Kidney glomerular epithelial cell (primary cell): ENCODE measurements around the gene NAV2.

ENCODE experiments used
- DNase-seq: peaks from one replicate; lab custom pipeline; 2025; lab: John Stamatoyannopoulos, UW

Gene NAV2

GRCh38 chr11:19718951-19719350, 6.3 kb downstream of the NAV2 start:
- DNase-seq: no peak

- DNase-seq: no peak
These were observed 7.3 kb downstream of the NAV2 start for GRCh38 chr11:19719960-19720359.

- no peak for DNase-seq
These were observed 8.5 kb downstream of the NAV2 start for GRCh38 chr11:19721176-19721575.

GRCh38 chr11:19722702-19723101, 10.1 kb downstream of the NAV2 start:
- DNase-seq: no peak

DNA sequence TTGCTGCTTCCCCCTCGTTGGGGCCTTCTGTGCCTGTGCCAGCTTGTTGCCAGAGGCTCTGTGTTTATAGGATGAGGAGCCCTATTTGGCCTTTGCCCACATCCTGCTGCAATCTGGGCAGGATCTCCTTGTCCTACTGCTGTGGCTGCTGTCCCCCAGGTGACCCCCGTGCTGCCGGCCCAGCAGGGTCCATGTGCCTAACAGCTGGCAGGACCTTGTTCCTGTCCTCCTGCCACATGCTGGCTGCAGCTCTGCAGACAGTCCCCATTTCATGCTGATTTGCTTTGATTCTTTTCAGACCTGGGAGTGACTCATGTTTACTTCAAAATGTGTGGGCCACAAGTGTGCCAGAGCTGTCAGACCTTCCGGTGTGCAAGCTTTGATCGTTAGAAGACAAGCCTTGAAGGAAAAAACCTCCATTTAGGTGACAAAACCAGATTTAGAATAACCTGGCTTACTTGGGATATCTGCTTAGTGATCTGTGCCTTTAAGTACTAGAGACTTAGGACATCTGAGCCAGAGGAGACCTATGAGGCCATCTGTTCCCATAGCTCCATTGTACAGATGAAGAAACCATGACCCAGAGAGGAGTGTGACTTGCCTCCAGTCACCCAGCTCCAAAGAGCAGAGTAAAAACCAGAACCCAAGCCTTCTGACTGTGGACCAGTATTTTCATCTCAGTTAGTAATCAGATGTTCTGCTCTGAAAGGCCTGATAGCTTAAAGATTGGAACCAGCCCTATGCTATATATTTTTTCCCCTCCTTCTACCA, 11.1 kb downstream of the NAV2 start:
- peak; percentile 9 for DNase-seq

DNA sequence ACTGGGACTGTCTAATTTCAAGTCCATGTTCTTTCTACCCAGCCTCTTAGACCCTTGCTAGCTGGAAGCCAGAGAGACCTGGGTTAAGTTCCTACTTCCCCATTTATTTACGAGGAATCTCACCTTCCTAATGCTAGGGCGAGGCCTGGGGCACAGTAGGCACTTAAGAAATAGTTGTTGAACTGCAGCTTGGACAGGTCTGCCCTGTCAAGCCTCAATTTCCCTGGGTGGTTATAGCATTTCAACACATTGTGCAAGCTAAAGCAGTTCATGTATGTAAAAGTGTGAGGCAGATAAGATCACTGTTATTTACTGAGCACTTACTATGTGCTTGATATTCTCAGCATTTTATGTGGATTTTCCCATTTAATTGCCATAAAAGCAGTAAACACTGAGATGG, 12.1 kb downstream of the NAV2 start:
- DNase-seq: no peak

- DNase-seq: no peak
These were observed 12.9 kb downstream of the NAV2 start for GRCh38 chr11:19725379-19726079.

DNA sequence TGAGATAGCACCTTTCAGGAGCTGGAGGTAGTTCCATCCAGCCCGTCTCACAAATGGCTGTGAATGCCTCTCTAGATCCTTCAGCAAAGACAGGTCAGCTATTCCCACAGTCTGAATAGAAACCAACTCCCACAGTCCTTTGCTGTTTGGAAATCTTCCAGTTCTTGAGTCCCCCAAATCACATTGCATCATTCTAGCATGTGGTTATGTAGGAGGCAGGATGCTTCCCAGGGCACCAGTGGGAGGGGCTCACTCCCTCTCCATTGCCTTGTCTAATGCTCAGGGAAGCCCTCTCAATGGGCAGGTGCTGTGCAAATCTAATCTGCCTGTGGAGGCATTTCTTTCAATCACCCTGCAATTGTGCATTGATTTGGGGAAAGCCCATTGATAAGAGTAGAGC, 14.6 kb downstream of the NAV2 start:
- DNase-seq: peak; percentile 65

GRCh38 chr11:19728436-19728835, 15.8 kb downstream of the NAV2 start:
- no peak for DNase-seq

DNA sequence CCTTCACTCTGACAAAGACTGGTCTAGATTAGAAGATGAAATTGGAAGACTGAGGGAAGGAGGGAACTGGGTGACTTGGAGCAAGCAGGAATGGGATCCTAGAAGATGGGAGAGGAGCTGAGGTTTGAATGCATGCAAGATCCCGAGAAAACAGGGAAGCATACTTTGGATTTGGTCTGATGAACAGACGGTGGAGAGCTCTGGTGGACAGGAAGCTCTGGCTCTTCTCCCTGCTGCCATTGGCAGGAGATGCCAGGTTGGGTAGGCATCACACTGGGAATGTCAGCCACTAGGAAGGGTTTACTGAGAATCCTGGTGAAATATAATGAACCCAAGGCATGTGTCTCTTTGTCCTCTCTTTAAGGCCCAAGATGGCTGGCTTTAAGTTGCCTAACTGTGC, 16.5 kb downstream of the NAV2 start:
- DNase-seq: no peak

DNA sequence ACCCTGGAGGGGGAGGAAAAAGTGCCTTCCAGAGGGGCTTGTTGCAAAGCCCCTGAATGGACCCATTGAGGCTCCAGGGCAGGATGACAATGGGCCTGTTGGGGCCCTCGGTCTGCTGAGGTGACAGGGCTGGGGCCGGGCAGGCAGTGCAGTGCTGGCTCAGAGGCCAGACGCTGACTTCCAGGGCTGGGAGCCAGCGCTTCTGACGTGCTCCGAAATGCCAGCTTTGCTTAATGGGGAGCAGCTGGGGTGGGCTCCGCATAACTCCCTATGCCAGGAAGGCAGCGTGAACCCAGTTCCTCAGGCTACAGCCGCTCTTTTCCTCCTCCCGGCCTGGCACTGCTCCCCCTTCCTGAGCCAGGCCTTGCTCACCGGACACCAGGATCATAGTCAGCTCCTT, 17.7 kb downstream of the NAV2 start:
- DNase-seq: no peak

DNA sequence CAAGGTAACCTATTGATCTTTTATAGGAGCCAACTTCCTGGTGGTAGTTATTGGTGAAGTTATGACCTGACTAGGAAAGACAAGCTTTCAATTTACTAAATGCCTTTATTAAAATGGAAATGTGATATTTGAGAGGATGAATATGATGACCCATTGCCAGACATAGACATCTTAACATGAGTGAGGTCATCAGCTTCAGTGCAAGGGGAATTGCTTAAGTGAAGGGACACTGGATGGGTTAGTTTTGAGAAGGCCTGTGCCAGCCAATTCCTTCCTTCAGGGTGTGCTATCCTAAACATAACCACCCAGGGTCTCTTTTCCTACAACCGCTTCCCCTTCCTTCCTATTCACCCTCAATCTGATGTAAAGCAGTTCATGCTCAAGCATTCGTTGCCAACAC, 21.5 kb downstream of the NAV2 start:
- no peak for DNase-seq

- no peak for DNase-seq
These were observed 22.7 kb downstream of the NAV2 start for GRCh38 chr11:19735157-19735908.

DNA sequence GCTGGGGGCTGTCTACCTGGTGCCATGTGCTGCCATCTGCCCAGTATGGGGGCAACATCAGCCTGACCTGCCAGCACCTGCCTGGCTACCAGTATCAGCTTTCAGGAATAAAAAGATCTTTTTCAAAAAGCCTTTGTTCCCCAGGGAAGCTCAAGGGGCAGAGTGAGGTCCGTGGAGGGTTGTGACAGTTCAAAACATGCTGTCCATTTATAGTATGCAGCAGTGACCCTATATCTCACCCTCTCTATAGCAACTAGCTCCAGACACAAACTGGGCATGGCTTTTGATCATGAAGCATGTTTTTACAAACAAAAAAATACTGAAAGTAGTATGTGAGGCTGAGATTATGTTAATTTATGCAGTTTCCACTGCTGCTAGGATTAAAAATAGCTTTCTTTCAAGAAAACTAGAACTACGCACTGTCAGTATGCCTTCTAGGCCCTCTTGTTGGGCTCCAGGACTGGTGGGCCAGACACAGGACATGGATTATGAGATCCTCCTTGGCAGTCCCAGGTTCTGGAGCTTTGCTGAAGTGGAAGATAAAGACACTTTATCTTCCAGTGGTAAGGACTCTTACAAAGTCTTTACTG, 23.4 kb downstream of the NAV2 start:
- DNase-seq: no peak

GRCh38 chr11:19736831-19737230, 24.2 kb downstream of the NAV2 start:
- DNase-seq: no peak

GRCh38 chr11:19737575-19737974, 24.9 kb downstream of the NAV2 start:
- DNase-seq: no peak

GRCh38 chr11:19738124-19738523, 25.5 kb downstream of the NAV2 start:
- no peak for DNase-seq

- no peak for DNase-seq
These were observed 27.2 kb downstream of the NAV2 start for GRCh38 chr11:19739872-19740271.

DNA sequence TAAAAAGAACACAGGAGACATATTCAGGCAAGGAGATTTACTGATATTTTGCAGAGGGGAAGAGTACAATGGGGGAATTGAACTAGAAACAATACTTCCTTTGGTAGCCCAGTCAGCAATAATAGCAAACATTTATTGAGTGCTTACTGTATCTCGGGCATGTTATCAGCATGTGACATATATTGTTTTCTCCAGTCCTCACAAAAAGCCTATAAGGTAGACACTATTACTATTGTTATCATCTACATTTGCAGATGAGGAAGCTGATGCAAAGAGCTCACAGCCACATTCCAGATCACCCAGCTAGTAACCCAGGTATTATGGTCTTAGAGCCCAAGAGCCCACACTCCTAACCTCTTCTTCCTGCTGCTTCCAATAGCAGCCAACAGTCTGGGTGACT, 27.9 kb downstream of the NAV2 start:
- no peak for DNase-seq

DNA sequence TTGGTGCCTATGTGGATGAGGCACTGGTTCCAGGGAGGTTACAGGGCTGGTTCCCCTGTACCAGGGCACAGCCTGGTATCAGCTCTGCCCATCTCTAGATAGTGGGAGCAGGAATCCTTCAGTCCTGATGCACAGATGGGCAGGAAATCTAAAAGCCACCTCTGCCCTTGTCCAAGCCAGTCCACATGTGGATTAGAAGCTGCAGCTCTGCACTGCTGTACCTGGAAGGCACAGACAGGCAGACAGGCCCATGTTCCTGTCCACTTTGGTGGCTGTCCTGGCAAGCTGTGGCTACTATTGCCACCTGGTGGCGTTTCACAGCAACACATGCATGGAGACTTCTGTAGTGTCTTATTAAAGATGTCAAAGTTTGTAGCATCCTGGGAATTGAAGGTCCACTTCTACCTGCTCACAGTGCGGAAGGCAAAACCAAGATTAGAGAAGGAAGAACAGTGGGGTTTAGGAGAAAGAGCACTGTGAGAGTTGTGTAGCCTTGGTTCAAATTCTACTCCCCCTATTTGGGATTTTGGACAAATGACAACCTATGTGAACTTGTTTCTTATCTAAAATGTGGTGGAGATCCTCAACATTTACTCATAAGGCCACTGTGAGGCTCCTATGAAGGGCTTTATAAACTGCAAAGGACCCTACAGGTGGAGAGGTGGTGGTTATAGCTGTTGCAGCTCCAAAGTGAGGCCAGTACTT, 30.1 kb downstream of the NAV2 start:
- DNase-seq: peak; percentile 63

DNA sequence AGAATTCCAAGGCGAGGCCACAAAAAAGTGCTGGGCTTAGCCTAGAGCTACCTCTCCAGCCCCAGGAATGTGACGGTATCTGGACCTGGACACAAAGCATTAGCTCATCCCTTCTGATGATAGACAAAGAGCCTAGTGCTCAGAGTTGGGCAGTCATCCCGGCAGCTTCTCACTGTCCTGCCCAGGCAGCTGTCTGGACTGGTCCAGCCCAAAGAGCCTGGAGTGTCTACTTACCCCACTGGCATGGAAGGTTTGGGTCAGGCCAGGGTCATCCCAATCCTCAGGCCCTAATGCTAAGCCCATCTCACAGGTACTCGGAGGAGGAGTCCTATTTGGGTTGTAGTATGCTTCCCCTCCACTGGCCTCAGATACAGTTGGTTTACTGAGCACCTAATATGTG, 31.0 kb downstream of the NAV2 start:
- DNase-seq: no peak

DNA sequence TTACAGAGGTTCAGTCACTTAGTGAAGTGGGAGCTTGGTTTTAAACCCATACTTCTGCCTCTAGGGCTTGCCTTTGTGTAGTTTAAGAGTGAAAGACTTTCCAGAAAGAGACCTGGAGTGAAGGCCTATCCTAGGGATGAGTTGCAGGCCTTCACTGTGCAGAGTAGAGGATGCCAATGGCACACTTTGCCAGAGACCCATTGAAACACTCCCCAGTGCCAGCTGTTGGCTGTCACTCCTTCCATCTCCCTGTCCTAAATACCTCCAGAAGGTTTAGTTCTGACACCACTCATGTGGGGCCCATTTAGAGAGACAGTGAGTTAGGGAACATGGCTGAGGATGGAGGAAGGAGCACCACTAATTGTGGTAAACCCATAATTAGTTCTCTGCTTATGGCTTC, 31.5 kb downstream of the NAV2 start:
- DNase-seq: no peak
